Forelimb muscle (tissue), 1 donor: ENCODE results near the gene ADCYAP1R1. TPM values are rescaled to one million over a fixed set of nuclear protein-coding genes. Genes with fewer than 3 reads are reported as not detected.

Experiments used
- DNase-seq: peaks from one replicate; pipeline ENCODE4 v3.0.0-alpha.2; 2013; ENCODE audit warnings: low read depth
- polyA plus RNA-seq: library from polyadenylated mRNA; unstranded; fragments of 120-200 nt; gene quantifications from one replicate; pipeline ENCODE4 v1.2.1, GENCODE V29; 2013; ENCODE audit not compliant: insufficient read length

ADCYAP1R1 gene
- polyA plus RNA-seq, 1 donor = 6.7 TPM

DNA sequence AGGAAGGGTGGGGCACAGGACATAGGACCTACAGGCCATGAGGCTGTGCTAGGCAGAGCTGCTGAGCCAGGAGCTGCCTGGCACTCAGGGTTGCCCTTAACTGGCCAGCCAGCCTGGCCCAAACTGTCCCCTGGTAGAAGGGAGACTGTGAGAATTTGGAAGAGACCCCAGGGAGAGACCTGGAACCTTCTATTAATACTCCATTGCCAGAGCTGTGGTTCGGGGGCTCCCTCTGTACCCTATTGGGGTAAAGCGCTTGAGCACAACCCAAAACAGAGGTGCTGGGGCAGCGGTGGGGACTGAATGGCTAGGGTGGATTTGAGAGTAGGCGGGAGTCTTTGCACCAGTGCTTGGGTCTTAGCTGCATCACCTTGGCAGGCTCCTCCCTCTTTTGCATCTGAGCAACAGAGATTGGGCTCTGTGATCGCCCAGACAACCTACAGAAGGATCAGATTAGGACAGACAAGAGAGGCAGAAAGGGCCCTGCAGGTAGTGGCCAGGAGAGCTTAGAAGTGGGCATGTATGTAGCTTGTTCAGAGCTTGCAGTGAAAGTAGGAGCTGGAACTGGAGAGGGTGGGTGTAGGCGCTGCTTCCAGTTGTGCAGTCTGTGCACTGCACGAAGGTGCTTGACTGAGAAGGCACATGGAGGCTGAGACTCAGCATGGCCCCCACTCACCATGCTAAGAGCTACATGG lies 53.3 kb downstream of the ADCYAP1R1 start:
- no peak for DNase-seq

DNA sequence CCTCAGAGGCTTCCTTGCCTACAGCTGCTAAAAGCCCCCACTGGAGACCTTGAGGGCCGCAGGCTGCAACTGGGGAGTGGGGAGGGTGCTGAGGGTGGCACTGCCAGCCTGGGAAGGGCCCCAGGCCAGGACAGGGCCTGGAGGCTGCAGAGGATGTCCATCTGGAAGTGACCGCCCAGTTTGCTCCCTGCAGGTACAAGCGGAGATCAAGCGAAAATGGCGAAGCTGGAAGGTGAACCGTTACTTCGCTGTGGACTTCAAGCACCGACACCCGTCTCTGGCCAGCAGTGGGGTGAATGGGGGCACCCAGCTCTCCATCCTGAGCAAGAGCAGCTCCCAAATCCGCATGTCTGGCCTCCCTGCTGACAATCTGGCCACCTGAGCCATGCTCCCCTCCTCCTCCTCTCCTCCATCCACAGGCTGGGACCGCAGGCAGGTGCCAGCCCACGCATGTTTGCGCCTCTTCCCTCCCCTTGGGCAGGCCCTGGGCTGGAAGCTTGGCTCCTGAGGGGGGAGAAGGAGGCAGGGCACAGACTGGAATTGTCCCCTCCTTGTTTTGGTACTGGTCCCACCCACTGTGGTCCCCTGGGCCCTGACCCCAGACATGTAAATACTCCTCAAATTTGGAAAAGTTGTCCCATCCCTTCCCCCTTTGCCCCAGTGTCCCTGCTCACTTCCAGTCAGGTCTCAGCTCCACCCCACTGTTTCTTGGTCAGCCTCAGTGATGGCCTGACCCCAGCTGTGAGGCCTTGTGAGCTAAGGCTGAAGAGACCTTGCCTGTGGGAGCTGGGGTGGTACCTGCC lies 54.4 kb downstream of the ADCYAP1R1 start:
- no peak for DNase-seq

DNA sequence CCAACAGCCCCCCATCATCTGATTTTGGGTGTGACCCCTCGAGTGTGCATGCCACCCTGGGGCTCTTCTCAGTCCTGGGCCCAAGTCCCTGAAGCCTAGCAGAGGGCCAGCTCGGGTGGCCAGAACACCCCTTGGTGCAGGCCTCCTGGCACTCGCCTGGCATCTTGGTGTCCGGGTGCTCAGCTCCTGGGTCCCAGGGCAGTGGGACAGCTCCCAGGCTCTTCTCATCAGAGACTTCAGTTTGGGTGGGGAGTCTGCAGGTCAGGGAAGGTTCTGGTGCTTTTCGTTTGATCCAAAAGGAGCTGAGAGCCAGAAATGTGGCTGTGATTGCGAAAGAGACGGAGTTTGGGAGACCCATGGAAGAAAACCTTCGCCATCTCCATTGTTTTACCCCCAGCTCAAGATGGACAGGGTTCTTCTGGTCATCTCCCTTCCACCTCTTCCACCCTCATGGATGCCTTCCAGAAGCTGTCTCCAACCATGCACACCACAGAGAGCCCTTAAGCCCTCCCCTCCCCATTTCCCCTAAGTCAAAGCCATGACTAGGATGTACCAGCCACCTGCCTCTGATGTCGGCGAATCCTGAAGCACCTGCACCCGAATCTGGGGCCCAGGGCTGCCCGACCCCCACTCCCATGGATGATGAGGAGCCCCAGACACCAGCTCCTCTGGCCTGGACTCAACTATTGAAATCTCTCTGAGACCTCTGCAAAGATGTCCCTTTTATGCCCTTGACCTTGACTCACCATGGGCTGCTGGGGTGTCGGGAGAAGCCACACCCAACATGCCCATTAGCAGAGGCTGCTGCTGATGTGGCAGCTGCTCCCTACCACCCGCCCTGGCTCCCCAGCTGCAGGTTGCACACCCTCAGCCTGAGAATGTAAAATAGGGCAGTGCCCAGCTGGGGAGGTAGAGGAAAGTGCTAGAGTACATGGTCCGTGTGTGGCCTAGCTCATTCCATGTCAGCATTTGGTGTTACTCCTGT lies 55.3 kb downstream of the ADCYAP1R1 start:
- no peak for DNase-seq

DNA sequence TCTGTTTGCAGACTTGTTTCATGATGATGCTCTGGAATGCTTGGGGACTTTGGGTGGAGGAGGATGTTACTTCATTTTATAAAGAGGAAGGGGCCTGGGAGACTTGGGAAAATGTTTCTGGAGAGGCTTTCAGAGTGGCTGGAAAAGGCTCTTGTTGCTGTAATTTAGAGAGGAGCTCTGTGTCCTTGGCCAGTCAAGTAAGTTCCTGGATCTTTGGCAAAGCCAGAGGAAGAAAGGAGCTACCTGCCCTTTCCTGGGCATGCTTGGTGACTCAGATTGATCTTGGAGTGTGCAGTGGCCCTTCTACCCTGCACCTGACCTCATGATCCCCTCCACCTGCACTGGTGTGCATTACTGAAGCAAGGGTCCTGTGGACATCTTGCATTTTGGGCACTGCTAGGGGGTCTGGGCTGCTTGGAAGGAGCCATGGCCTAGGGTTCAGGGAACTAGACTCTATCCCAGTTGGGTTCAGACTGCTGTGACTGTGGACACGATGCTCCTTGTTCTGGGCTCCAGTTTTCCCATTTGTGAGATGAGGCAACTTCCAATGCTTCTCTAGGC lies 56.1 kb downstream of the ADCYAP1R1 start:
- DNase-seq = no peak

DNA sequence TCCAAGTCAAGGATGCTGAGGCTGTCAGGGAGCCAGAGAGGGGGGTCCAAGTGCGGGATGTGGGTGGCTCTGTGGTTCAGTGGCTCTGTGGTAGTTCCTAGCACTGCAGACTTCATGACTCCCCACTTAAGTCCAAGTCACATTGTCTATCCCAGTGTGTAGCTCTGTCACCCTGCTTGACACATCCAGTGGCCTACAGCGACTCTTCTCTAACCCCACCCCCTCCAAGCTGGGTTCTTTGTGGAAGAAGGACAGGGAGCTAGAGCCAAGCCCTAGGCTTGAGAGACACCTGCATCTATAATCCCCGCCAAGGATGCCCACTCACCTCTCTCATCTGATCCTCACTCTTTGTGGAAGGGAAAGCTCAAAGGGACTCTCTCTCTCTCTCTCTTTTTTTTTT lies 57.6 kb downstream of the ADCYAP1R1 start:
- DNase-seq = no peak

DNA sequence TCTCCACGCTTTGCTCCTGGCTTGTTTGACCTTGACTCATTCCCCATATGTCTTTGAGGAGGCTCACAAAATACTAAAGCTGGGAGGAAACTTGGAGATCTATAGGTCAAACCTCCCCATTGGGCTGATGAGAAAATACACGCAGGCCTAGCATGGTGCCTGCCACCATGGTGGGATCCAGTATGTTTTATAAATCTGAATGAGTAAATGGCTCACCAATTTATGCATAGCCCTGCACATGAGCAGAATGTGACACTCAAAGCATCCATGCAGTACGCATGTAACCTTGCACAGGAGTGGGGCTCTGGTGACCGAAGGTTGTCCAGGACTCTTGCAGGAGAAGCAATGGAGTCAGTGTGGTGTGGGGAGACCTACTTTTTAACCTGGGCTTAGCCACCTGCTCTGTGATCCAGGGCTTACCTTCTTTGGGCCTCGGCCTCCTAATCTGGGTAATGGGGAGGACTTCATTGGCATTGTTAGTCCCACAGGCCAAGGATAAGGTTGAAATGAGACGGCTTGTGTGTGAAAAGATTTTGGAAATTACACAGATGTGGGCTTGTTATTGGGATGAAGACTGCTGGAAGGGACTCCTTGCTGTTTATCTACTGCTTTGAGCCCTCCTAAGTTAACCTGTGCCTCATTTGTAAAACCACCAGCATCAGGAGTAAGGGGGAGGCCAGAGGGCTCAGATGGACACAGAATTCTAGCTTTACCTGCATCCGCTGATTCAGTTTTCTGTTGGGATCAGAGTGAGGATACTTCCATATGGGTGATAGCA lies 58.4 kb downstream of the ADCYAP1R1 start:
- DNase-seq = no peak

DNA sequence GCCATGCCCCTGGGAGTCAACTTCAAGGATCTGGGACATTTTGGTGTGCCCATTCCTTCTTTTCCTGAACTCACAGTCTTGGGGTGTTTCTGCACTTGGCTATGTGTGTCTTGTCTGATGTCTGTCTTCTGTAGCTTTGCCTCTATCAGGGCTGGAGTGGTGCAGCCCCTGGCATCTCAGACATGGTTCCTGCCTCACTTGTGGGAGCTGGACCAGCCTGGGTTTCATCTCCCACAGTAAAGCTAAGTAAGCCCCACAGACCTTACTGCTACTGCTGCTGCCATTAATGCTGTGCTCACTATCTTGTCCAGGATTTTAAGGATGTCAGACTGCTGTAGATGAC lies 59.0 kb downstream of the ADCYAP1R1 start:
- no peak for DNase-seq

DNA sequence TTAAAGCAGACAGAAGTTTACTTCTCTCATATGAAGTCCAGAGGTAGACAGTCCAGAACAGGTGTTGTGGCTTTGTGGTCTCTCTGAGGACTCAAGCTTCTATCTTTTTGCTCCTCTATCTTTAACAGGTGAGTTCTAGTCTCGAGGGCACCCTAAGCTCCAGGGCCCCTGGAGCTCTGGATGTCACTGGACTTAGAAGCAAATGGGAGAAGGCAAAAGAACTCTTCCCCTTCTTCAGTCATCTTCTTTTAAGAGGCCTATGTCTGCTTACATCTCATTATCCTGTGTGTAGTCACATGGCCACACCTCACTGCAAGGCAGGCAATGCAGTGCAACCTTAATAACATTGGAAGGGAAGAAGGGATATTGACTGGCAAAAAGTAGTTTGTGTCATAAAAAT lies 61.6 kb downstream of the ADCYAP1R1 start:
- DNase-seq = no peak

DNA sequence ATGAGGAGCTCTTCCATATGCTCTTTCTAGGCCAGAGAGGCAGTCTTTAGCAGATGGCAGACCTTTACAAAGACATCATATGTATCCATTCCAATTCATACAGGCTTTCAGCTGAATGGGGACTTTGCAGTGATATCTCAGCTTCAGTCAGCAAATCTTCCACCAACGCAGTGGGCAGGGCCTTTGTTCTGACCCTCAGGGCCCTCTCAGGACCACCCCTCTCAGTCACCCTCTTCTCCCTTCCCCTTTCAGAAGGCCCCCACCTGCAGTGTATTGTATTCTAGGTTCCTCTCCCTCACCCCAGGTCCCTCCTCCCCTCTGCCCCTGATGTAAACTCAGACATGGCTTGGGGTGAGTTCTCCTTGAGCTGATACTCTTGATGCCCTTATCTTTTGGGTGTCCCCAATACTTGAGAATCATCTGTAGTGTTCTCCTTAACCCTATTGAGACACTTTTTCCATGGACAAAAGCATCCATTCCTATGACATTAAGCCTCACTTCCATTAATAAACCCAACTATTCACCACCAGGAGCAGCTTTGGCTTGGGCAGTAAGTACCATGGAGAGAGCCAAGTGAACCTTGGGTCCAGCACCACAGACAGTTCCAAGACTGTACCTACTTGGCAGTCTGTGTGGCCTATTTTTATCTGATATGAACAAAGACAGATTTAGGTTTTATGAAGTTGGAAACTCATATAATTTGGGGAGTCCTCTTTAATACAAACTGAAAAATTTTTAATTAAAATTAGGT lies 62.7 kb downstream of the ADCYAP1R1 start:
- DNase-seq = no peak

DNA sequence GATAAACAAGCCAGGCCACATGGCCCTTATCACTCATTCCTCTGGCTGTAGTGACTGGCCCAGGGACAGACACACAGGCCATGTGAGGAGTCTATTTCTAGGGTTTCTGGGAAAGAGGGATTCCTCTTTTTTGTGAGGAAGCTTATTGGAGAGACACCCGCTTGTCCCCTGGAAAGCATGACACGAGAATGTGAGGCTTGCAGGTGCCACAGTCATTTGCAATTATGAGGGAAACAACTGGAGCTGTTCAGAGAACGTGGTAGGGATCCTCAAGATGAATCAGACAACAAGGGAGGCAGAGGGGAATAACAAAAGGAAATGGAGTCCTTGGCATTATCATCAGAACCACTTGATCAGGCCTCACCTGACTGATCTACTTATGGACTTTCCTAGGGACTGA lies 64.5 kb downstream of the ADCYAP1R1 start:
- DNase-seq = no peak

DNA sequence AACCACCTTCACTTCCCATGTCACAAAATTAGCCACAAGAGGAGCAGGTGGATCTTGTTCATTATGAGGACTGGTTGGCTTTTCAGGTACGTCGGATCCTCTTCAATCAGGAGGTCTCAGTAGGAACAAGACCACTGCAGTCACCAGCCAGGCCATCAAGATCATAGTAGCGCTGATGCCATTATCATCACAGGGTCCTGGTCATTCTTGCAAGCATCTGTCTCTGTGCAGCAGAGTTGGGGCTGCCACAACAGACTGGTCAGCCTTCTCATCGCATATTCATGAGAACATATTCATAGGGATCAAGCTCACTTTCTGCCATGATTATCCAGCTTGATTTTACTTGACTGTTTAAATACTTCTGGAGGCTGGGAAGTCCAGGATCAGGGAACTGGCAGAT lies 67.1 kb downstream of the ADCYAP1R1 start:
- no peak for DNase-seq

DNA sequence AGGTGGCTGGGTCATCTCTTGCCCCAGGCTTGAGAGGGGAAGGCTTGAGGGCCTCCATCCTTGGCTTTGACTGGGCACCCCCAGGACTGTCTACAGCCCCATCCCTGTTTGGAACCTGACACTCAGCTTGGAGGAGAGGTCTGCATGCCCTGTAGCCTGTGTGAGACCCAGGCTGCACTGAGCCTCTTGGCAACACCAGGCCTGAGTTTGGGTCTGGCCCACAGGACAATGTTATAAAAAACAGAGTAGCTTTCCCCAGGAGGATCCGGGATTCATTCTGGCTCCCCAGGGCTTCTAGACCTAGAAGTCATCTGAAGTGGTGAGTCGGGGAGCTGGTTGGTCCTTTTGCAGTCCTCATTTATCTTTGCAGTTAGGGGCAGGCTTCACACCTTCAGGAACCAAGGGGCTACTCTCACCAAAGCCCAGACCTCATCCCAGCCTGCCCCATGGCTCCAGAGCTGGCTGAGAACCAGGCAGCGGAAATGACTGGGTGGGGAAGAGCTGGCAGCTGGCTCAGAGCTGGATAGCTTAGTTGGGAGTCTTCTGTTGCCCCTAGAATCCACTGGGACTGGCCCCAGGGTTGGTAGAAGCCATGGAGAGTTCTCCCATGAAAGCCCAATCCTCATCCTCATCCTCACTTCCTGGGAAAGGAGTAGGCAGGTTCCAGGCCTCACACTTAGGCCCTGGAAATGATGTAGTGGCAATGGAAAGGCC lies 68.8 kb downstream of the ADCYAP1R1 start:
- DNase-seq = no peak

DNA sequence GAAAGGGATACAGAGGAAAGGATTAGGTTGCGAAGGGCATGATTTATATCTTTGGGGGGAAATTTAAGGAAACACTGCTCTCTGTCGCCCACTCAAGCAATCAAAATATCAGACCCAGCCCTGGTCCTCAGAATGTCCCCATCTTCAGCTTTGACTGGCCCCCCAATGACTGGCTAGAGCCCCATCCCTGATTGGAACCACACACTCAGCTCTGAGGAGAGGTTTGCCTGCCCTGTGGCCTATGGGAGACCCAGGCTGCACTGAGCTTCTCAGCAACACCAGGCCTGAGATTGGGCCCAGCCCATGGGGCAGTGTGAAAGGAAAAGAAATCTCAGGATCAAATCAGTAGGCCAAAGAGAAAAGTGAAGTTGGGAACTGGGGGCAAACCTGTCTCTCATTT lies 69.5 kb downstream of the ADCYAP1R1 start:
- no peak for DNase-seq

DNA sequence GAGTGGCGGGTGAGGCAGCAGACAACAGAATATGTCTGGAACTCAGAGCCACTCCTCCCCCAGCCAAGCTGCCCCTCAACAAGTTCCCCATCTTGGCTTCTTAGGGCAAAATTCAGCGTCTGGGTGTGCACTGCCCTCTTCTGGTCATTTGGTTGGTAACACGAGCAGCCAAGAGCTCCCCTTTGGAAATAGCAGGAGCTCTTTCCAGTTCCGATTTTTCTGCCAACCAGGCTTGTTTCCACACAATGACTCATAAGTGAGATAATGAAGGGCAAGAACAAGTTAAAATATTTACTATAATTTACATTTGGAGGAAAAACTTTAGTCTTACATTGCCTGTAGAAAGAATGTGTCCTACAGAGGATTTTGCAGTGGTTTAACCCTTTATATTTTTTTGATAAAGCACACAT lies 70.5 kb downstream of the ADCYAP1R1 start:
- peak; percentile 84 for DNase-seq

DNA sequence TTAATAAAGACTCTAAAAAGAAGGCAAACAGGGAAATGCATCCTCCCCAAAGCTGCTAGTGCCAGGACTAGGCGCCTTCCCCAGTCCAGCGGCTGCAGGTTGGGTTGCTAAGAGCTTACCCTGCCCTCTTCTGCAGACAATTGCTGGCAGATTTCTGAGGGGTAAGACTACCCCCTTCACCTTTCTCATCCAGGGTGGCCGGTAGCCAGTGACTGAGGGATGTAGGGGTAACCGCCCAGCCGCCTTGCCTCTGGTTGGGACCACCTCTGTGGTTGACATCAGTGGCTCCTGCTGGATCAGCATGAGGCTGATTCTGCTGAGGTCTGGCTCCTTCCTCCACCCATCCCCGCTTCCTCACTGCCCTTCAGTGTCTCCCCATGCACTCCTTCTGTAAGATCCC lies 71.2 kb downstream of the ADCYAP1R1 start:
- DNase-seq = no peak

DNA sequence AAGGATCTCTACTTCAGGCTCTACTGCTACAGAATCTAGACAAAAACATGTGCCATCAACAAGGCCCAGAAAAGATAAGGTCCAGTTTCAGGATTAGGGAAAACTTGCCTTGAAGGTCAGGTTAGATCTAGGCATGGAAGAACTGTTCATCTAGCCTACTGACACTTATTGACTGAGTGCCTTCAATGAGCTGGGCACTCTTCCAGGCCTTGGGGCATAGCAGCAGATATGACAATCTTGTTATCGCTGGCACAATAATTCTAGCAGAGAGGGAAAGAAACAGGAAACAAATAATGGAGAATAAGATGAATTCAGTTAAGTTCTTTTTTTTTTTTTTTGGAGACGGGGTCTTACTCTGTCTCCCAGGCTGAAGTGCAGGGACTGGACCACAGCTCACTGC lies 71.6 kb downstream of the ADCYAP1R1 start:
- DNase-seq = no peak

DNA sequence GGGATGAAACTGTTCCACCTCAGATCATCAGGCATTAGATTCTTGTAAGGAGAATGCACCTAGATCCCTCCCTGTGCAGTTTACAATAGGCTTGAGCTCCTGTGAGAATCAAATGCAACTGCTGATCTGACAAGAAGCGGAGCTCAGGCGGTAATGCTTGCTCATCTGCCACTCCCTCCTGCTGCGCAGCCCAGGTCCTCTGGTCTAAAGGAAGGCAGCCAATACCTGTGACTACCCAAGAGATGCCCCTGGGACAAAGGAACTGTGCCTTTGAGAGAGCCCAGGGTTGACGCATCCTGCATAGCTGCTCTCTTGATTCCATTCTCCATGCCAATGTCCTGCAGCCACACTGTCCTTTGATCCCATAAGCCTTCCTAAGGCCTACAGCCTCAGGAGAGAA lies 73.1 kb downstream of the ADCYAP1R1 start:
- no peak for DNase-seq

DNA sequence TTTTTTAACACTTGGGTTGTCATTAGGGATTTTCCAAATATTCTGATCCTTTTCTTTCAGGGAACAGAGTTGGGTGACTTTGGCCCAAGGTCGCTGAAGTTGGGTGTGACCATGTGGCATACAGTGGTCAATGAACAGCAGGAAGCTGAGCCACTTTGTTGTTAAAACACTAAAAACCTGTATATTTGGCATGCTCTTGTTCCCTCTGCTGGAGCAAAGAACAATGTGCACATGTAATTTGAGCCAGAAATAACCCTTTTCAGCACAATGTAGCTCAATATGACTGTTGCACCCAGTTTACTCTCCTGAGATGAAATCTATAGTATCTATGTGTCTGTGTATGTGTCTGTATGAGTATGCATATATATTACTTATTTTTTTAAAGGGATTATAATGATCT lies 74.9 kb downstream of the ADCYAP1R1 start:
- peak; percentile 16 for DNase-seq

DNA sequence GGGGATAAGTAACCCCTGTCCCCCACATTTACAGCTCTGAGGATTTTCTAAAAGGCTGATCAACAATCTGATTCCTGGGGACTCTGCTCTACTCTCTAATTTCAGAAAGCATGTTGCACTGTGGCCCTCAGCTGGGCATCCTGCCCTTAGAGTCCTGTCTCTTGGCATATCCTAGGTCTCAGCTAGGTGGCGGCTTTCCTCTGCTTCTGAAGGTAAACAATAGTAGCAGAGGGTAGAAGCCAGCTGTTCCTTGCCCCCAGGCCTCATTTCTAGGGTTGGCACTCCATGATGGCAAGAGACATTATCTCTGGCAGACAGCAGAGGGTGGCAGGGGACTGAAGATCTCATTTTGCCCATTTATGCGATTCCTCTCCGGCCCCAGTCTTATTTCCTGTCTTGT lies 77.0 kb downstream of the ADCYAP1R1 start:
- DNase-seq = no peak

DNA sequence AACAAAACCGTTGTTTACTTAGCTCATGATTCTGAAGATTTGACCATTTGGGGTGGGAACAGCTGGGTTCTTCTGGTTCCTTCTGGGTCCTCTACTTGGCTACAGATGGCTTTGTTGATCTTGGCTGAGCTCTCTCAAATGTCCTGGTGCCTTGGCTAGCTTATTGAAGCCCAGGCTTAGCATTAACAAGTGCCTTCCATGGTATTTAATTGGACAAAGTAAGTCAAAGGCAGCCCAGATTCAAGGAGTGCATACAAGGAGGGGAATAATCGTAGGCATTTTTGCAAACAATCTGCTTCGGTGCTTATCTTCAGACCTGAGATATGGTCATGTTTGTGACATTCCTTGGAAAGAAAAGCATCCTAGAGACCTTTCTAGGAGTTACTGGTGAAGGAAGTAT lies 81.4 kb downstream of the ADCYAP1R1 start:
- DNase-seq = no peak
